ENCODE results near the gene KRTAP1-5.

DNA sequence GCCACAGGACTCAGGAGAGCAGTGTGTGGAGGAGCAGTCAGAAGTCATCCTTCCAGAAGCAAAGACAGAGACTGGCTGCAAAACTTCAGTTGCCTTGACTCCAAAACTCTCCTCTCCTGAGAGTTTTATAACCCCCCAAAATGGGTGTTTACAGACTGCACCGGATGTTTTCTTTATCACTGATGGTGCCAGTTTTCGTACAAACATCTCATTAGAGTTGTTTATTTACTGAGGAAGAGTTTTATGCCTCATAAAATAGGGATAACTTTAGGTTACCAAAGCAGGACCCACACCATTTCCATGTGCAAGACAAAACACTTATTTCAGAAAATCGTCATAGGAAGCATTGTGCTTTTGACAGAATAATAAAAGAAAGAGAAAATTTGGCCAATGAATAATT is 42.8 kb downstream of the KRTAP1-5 start, which contains the start of gene KRT40:
- no peak for TF ChIP-seq EZH2 (IDR thresholded peaks at IDR 0.05)
- TF ChIP-seq, protein P1, sequence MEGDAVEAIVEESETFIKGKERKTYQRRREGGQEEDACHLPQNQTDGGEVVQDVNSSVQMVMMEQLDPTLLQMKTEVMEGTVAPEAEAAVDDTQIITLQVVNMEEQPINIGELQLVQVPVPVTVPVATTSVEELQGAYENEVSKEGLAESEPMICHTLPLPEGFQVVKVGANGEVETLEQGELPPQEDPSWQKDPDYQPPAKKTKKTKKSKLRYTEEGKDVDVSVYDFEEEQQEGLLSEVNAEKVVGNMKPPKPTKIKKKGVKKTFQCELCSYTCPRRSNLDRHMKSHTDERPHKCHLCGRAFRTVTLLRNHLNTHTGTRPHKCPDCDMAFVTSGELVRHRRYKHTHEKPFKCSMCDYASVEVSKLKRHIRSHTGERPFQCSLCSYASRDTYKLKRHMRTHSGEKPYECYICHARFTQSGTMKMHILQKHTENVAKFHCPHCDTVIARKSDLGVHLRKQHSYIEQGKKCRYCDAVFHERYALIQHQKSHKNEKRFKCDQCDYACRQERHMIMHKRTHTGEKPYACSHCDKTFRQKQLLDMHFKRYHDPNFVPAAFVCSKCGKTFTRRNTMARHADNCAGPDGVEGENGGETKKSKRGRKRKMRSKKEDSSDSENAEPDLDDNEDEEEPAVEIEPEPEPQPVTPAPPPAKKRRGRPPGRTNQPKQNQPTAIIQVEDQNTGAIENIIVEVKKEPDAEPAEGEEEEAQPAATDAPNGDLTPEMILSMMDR (IDR thresholded peaks at IDR 0.05) = no peak

Data from neural progenitor cell (in vitro differentiated cells).